ENCODE data around the gene DNAI2.

DNA sequence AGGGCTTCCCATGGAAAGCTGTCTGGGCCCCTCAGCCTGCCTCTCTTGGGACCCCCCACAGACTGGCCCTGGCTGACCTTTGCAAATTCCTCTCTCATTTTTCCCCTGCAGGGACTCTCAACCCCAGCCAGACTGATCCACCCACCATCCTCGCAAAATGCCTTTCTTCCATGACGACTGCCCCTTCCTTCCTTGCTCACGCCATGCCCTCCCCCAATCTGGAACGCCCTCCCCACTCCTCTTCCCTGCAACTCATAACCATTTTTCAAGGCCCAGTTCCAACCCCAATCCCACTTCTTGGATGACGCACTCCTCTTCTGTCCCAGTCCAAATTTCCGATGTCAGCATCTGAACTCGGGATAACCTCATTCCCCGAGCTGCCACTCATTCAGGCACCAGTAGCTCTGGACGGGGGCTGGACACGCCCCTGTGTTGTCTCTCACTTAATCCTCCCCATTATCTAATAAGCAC is 1.3 kb upstream of the DNAI2 start:
- no peak for TF ChIP-seq CTCF (IDR thresholded peaks at IDR 0.05)
- TF ChIP-seq POLR2A (IDR thresholded peaks at IDR 0.05) = no peak

Measured in thyroid gland (tissue), 4 donors.